HepG2 (cell line): Measurements from ENCODE around the gene RSKR. TPM values are rescaled to one million over a fixed set of nuclear protein-coding genes. Genes with fewer than 3 reads are reported as not detected.

Experiments used
- ARHGAP35 ChIP-seq: sonication (generic); formaldehyde crosslinking; IDR thresholded peaks from 2 replicates; pipeline ENCODE4 v1.9.0; 2022; ENCODE audit warnings: mild to moderate bottlenecking, inconsistent platforms, moderate library complexity, missing genetic modification reagents, borderline replicate concordance
- ARID5B ChIP-seq: IDR thresholded peaks from 2 replicates; pipeline ENCODE4 v1.4.0; 2020; ENCODE audit warnings: mild to moderate bottlenecking, missing genetic modification reagents
- CCDC6 ChIP-seq: sonication (generic); formaldehyde crosslinking; IDR thresholded peaks from 2 replicates; pipeline ENCODE4 v1.8.1; 2022; ENCODE audit warnings: mild to moderate bottlenecking, missing genetic modification reagents, moderate library complexity
- FLYWCH1 ChIP-seq: sonication (generic); formaldehyde crosslinking; IDR thresholded peaks from 2 replicates; pipeline ENCODE4 v1.8.1; 2023; ENCODE audit warnings: mild to moderate bottlenecking, missing genetic modification reagents
- JUN ChIP-seq: sonication (generic); formaldehyde crosslinking; IDR thresholded peaks from 2 replicates; pipeline ENCODE4 v1.4.0; 2020; ENCODE audit warnings: mild to moderate bottlenecking, missing genetic modification reagents
- MLXIP ChIP-seq: sonication (generic); formaldehyde crosslinking; IDR thresholded peaks from 2 replicates; pipeline ENCODE4 v1.9.0; 2021; ENCODE audit warnings: missing genetic modification reagents, borderline replicate concordance
- MZF1 ChIP-seq: sonication (generic); formaldehyde crosslinking; IDR thresholded peaks from 2 replicates; pipeline ENCODE4 v1.8.1; 2023; ENCODE audit warnings: mild to moderate bottlenecking, missing genetic modification reagents, borderline replicate concordance
- NBN ChIP-seq: fragments of 450-650 bp; conservative IDR thresholded peaks from 2 replicates; pipeline ENCODE4 v1.6.1; 2017
- PCBP1 ChIP-seq: fragments of 200-400 bp; formaldehyde crosslinking; IDR thresholded peaks from 2 replicates; pipeline ENCODE4 v1.6.1; 2017; ENCODE audit warnings: mild to moderate bottlenecking, low read depth, low read length, borderline replicate concordance
- POLR2G ChIP-seq: fragments of 200-400 bp; formaldehyde crosslinking; IDR thresholded peaks from 2 replicates; pipeline ENCODE4 v1.6.1; 2018; ENCODE audit warnings: mild to moderate bottlenecking, low read depth, low read length, moderate library complexity
- RAD51 ChIP-seq: fragments of 450-650 bp; IDR thresholded peaks from 2 replicates; pipeline ENCODE4 v1.6.1; 2016; ENCODE audit warnings: borderline replicate concordance
- SAP130 ChIP-seq: IDR thresholded peaks from 2 replicates; pipeline ENCODE4 v1.6.1; 2016; ENCODE audit warnings: low read depth
- SIN3B ChIP-seq: fragments of 150-350 bp; IDR thresholded peaks from 2 replicates; pipeline ENCODE4 v1.6.1; 2014; ENCODE audit warnings: low read length
- SSRP1 ChIP-seq: IDR thresholded peaks from 2 replicates; pipeline ENCODE4 v1.6.1; 2016; ENCODE audit warnings: control low read depth
- TFDP1 ChIP-seq: IDR thresholded peaks from 2 replicates; pipeline ENCODE4 v1.6.1; 2016; ENCODE audit warnings: missing compliant biosample characterization, missing genetic modification reagents, borderline replicate concordance
- ZBTB7A ChIP-seq: sonication (generic); formaldehyde crosslinking; IDR thresholded peaks from 2 replicates; pipeline ENCODE4 v1.8.0; 2022; ENCODE audit warnings: mild to moderate bottlenecking, missing genetic modification reagents
- ZFP36L1 ChIP-seq: sonication (generic); formaldehyde crosslinking; IDR thresholded peaks from 2 replicates; pipeline ENCODE4 v1.8.0; 2022; ENCODE audit warnings: mild to moderate bottlenecking, missing genetic modification reagents, moderate library complexity
- ZFP41 ChIP-seq: sonication (generic); formaldehyde crosslinking; IDR thresholded peaks from 2 replicates; pipeline ENCODE4 v1.4.0; 2020; ENCODE audit warnings: mild to moderate bottlenecking, missing genetic modification reagents, borderline replicate concordance
- ZMAT3 ChIP-seq: sonication (generic); formaldehyde crosslinking; conservative IDR thresholded peaks from 2 replicates; pipeline ENCODE4 v1.7.0; 2021; ENCODE audit warnings: missing genetic modification reagents
- ZNF33A ChIP-seq: sonication (generic); formaldehyde crosslinking; IDR thresholded peaks from 2 replicates; pipeline ENCODE4 v1.5.1; 2020; ENCODE audit warnings: missing genetic modification reagents, mild to moderate bottlenecking, moderate library complexity, borderline replicate concordance
- ZNF549 ChIP-seq: sonication (generic); formaldehyde crosslinking; IDR thresholded peaks from 2 replicates; pipeline ENCODE4 v1.5.0; 2020; ENCODE audit warnings: missing genetic modification reagents
- ZNF564 ChIP-seq: sonication (generic); formaldehyde crosslinking; IDR thresholded peaks from 2 replicates; pipeline ENCODE4 v1.8.1; 2023; ENCODE audit warnings: mild to moderate bottlenecking, missing genetic modification reagents
- ZNF713 ChIP-seq: sonication (generic); formaldehyde crosslinking; IDR thresholded peaks from 2 replicates; pipeline ENCODE4 v1.4.0; 2020; ENCODE audit warnings: mild to moderate bottlenecking, missing genetic modification reagents
- ZNF746 ChIP-seq: sonication (generic); formaldehyde crosslinking; IDR thresholded peaks from 2 replicates; pipeline ENCODE4 v1.8.0; 2022; ENCODE audit warnings: mild to moderate bottlenecking, missing genetic modification reagents
- polyA plus RNA-seq, 8 experiments: library from polyadenylated mRNA; depleted of rRNA in 3 of 8; stranded (reverse) in 7 of 8; unstranded in 1 of 8; fragments of >200 nt; fragmentation: Illumina TruSeq in 4 of 8; extraction: Trizol in 4 of 8; gene quantifications; 2 replicates each; pipeline versions ENCODE4 v1.2.1 to v1.2.3, GENCODE V29; 2011 to 2016; ENCODE audit warnings: low read depth in 4 of 8, missing spikeins in 1 of 8, mixed read lengths in 1 of 8; ENCODE audit not compliant: insufficient read depth in 1 of 8
- total RNA-seq, 5 experiments: library from RNA; depleted of rRNA; stranded (reverse); fragments of >200 nt; fragmentation: Illumina TruSeq; extraction: Trizol; gene quantifications; 2 replicates each; pipeline ENCODE4 v1.2.3, GENCODE V29; 2016; ENCODE audit warnings: low read depth in 1 of 5

Gene RSKR
- total and polyA plus RNA-seq, 2 of the 13 experiments (the other 11 are each of a cell fraction or from before 2014, with no cell fraction given) = 5.0 to 10.4 TPM

GRCh38 chr17:28644787-28645575, 31.0 kb upstream of the RSKR start, which contains the start of gene BLTP2 (continued):
- TF ChIP-seq FLYWCH1 (CRISPR knock-in tag) (0 out of 2 replicates have a peak, but pooled peaks have one; percentile 32), ZFP41 (no peak), SIN3B (no peak), ARHGAP35 (CRISPR knock-in tag) (no peak; the same call in 1 of the 2 replicates), ZNF746 (peak; percentile 75), CCDC6 (CRISPR knock-in tag) (no peak), ZNF33A (no peak), ZNF564 (CRISPR knock-in tag) (no peak), POLR2G (peak; percentile 88), ZFP36L1 (peak; percentile 73), ZNF713 (CRISPR knock-in tag) (no peak), NBN (no peak), ZBTB7A (CRISPR knock-in tag) (0 out of 2 replicates have a peak, but pooled peaks have one; percentile 27), SAP130 (CRISPR knock-in tag) (peak; percentile 89), ARID5B (CRISPR knock-in tag) (peak; percentile 44), JUN (CRISPR knock-in tag) (0 out of 2 replicates have a peak, but pooled peaks have one; percentile 53), SSRP1 (CRISPR knock-in tag) (no peak), ZMAT3 (CRISPR knock-in tag) (peak; percentile 92), RAD51 (no peak), MLXIP (no peak), MZF1 (no peak), TFDP1 (CRISPR knock-in tag) (peak; percentile 89), ZNF549 (CRISPR knock-in tag) (no peak), PCBP1 (no peak)
